Cardiac muscle cell (in vitro differentiated cells and primary cell): Measurements from ENCODE around the gene CLEC4D. TPM values are rescaled to one million over a fixed set of nuclear protein-coding genes. Genes with fewer than 3 reads are reported as not detected.
A peak's percentile ranks its signal among the peaks of the same experiment; 100 is the strongest.

Experiments used
- DNase-seq, 2 donors: peaks; one replicate each; pipeline versions ENCODE4 v3.0.0 to v3.0.0-alpha.2; 2010 to 2017; ENCODE audit warnings: low read depth in 1 of 2, low spot score in 1 of 2
- H3K27ac ChIP-seq: fragments of 200-600 bp; sonication (generic); 2 replicates; pipeline ENCODE4 v1.5.1; 2016
- H3K27me3 ChIP-seq: fragments of 200-600 bp; sonication (generic); 2 replicates; pipeline ENCODE4 v1.6.0; 2016; ENCODE audit warnings: control low read depth
- H3K36me3 ChIP-seq: fragments of 200-600 bp; sonication (generic); 2 replicates; pipeline ENCODE4 v1.5.1; 2016; ENCODE audit warnings: control low read depth
- H3K4me1 ChIP-seq: fragments of 200-600 bp; sonication (generic); 2 replicates; pipeline ENCODE4 v1.8.1; 2017; ENCODE audit warnings: low read depth, mild to moderate bottlenecking, mixed run types
- H3K4me3 ChIP-seq: fragments of 200-600 bp; sonication (generic); 2 replicates; pipeline ENCODE4 v1.5.1; 2016; ENCODE audit warnings: mild to moderate bottlenecking
- H3K9me3 ChIP-seq: fragments of 200-600 bp; sonication (generic); 2 replicates; pipeline ENCODE4 v1.5.1; 2017; ENCODE audit warnings: low read depth, mild to moderate bottlenecking, control low read depth
- CTCF ChIP-seq: IDR thresholded peaks from 2 replicates; pipeline ENCODE4 v1.5.1; 2012; ENCODE audit warnings: low read depth, mild to moderate bottlenecking, low read length
- polyA plus RNA-seq: library from polyadenylated mRNA; unstranded; fragments of >200 nt; fragmentation: Nextera tagmentation; extraction: Ambion mirVana; gene quantifications from 2 replicates; pipeline ENCODE4 v1.2.1, GENCODE V29; 2016
- total RNA-seq: library from RNA; depleted of rRNA; stranded (reverse); fragments of >200 nt; gene quantifications from 2 replicates; pipeline ENCODE4 v1.2.3, GENCODE V29; 2016

Gene CLEC4D
- total and polyA plus RNA-seq, 2 experiments from 2014 or later, result 0.45 TPM; not detected in 1

- H3K4me1 ChIP-seq, result no peaks in the 10 kb centered on the region
- no peak for TF ChIP-seq CTCF
- DNase-seq, result no peak
- H3K36me3 ChIP-seq, result no peaks in the 10 kb centered on the region
- H3K4me3 ChIP-seq, result no peak overlapping the region
- H3K27ac ChIP-seq, result no peak overlapping the region
- H3K9me3 ChIP-seq, result no peaks in the 10 kb centered on the region
- H3K27me3 ChIP-seq, result no peaks in the 10 kb centered on the region
Measured at GRCh38 chr12:8541562-8541961, 28.3 kb downstream of the CLEC4D start.

GRCh38 chr12:8544295-8544694 lies 31.0 kb downstream of the CLEC4D start:
- no peaks in the 10 kb centered on the region for H3K36me3 ChIP-seq
- no peaks in the 10 kb centered on the region for H3K4me1 ChIP-seq
- no peaks in the 10 kb centered on the region for H3K27me3 ChIP-seq
- TF ChIP-seq CTCF, result peak; percentile 88
- no peaks in the 10 kb centered on the region for H3K9me3 ChIP-seq
- DNase-seq, result peak; percentile 77 to 80
- no peak overlapping the region for H3K27ac ChIP-seq
- no peak overlapping the region for H3K4me3 ChIP-seq

- TF ChIP-seq CTCF, result no peak
- Histone ChIP-seq H3K27ac (no peak overlapping the region), H3K36me3 (no peaks in the 10 kb centered on the region), H3K9me3 (no peaks in the 10 kb centered on the region), H3K27me3 (no peaks in the 10 kb centered on the region), H3K4me1 (no peaks in the 10 kb centered on the region), H3K4me3 (no peak overlapping the region)
- DNase-seq, result no peak
Measured at GRCh38 chr12:8546591-8546990, 33.3 kb downstream of the CLEC4D start.

GRCh38 chr12:8547645-8548044 lies 34.3 kb downstream of the CLEC4D start:
- Histone ChIP-seq H3K36me3 (no peaks in the 10 kb centered on the region), H3K27me3 (no peaks in the 10 kb centered on the region), H3K4me3 (no peak overlapping the region), H3K9me3 (no peaks in the 10 kb centered on the region), H3K4me1 (no peaks in the 10 kb centered on the region), H3K27ac (no peak overlapping the region)
- no peak for DNase-seq
- no peak for TF ChIP-seq CTCF

GRCh38 chr12:8548192-8548591 lies 34.9 kb downstream of the CLEC4D start:
- TF ChIP-seq CTCF, result no peak
- H3K9me3 ChIP-seq, result no peaks in the 10 kb centered on the region
- no peaks in the 10 kb centered on the region for H3K4me1 ChIP-seq
- H3K4me3 ChIP-seq, result no peak overlapping the region
- no peaks in the 10 kb centered on the region for H3K36me3 ChIP-seq
- no peak overlapping the region for H3K27ac ChIP-seq
- H3K27me3 ChIP-seq, result no peaks in the 10 kb centered on the region
- DNase-seq, result no peak

- Histone ChIP-seq H3K9me3 (no peaks in the 10 kb centered on the region), H3K27me3 (no peaks in the 10 kb centered on the region), H3K36me3 (no peaks in the 10 kb centered on the region), H3K4me1 (no peaks in the 10 kb centered on the region), H3K27ac (no peak overlapping the region), H3K4me3 (no peak overlapping the region)
- no peak for TF ChIP-seq CTCF
- no peak for DNase-seq
Measured at GRCh38 chr12:8549381-8549780, 36.1 kb downstream of the CLEC4D start.
